ENCODE measurements around the gene FAM53B. TPM values are rescaled to one million over a fixed set of nuclear protein-coding genes. Genes with fewer than 3 reads are reported as not detected.

The FAM53B gene
- total RNA-seq, 4 donors from 2014 or later, result 25.2 to 43.3 (median 34.7) TPM

DNA sequence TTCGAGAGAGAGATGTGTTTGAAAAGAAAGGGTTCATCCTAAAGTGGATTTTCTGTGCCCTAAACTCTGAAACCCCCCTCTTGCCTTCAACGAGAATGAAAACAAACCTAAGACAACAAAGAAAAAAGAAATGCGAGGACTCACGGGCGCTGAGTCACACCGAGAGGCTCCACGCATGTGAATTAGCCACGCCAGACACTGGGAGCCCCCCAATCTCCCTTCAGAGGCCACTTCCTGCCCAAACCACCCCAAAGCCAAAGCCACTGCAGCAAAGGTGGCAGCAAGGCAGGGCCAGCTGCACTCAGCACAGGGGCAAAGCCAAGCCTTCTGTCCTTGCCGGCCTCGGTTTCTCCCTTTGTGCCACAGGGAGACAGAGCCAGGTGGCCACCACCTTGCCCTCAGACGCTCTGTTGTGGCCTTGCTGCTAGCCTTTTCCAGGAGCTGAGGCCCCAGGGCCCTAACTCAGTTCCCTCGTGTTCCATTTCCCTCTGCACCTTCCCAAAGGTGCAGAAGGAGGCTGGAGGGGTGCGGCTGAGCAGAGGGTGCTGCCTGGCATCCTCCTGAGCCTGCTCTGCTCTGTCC, 93.3 kb downstream of the FAM53B start:
- TF ChIP-seq CTCF (IDR thresholded peaks at IDR 0.05) (no peak), POLR2AphosphoS5 (IDR thresholded peaks at IDR 0.05) (no peak)
- H3K4me1 ChIP-seq, result peaks cover 65 to 89% (median 86%) of the 10 kb centered on the region in 4 donors
- intact Hi-C loops (cut with DNase I), result no loop called here
- no peaks in the 10 kb centered on the region for H3K36me3 ChIP-seq
- DNase-seq (ENCODE audit: extremely low spot score), result no peak
- 78% methylated on average over 12 of the region's 13 CpGs for WGBS
- H3K27ac ChIP-seq (replicated peaks in 1 of 4), result peak overlapping the region in 1 of 4 donors; percentile 35
- H3K4me3 ChIP-seq, result no peak overlapping the region
- H3K9me3 ChIP-seq, result no peaks in the 10 kb centered on the region
- H3K27me3 ChIP-seq, result no peaks in the 10 kb centered on the region

GRCh38 chr10:124650263-124650662, 93.9 kb downstream of the FAM53B start:
- no peak for DNase-seq (ENCODE audit: extremely low spot score)
- Histone ChIP-seq H3K27ac (replicated peaks in 1 of 4) (peak overlapping the region in 3 of 4 donors; percentile 39 to 76 (median 75)), H3K9me3 (no peaks in the 10 kb centered on the region), H3K27me3 (no peaks in the 10 kb centered on the region), H3K4me1 (peaks cover 71 to 95% (median 92%) of the 10 kb centered on the region in 4 donors), H3K4me3 (no peak overlapping the region), H3K36me3 (no peaks in the 10 kb centered on the region)
- TF ChIP-seq CTCF (IDR thresholded peaks at IDR 0.05), result no peak
- TF ChIP-seq POLR2AphosphoS5 (IDR thresholded peaks at IDR 0.05), result no peak
- TF ChIP-seq EP300 (IDR thresholded peaks at IDR 0.05), result no peak
- TF ChIP-seq POLR2A (IDR thresholded peaks at IDR 0.05; ENCODE audit: low read depth), result no peak
- intact Hi-C loops (cut with DNase I), result no loop called here
- 96% methylated on average over 8 of the region's 12 CpGs for WGBS

DNA sequence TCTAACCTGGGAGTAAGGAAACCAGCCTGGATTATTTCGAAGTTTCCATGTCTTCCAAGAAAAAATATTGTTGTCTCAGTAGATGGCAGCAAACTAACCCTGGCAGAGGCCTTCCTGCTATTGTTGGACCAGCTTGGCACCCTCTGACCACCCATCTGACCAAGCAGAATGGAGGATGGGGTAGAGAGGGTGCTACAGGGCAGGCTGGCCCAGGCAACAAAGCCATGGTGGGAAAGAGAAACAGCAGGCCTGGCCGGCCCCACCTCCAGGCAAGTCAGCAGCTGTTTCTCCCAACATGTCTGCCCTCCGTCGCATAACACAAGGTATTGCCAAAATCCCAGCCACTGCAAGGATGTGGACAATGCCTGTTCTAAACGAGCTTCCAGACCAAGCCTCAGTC, 95.0 kb downstream of the FAM53B start:
- Histone ChIP-seq H3K4me1 (peaks cover 74 to 95% (median 93%) of the 10 kb centered on the region in 4 donors), H3K27me3 (no peaks in the 10 kb centered on the region), H3K4me3 (no peak overlapping the region), H3K27ac (replicated peaks in 1 of 4) (peak overlapping the region; percentile 39 to 76 (median 72)), H3K36me3 (no peaks in the 10 kb centered on the region), H3K9me3 (no peaks in the 10 kb centered on the region)
- 100% methylated on average over 1 of the region's 5 CpGs for WGBS
- no peak for DNase-seq (ENCODE audit: extremely low spot score)
- intact Hi-C loops (cut with DNase I), result loop anchor here (5.0 kb wide), 2 partner anchors 78 to 93 kb away; partner anchors contain the start of gene FAM53B
- TF ChIP-seq CTCF (IDR thresholded peaks at IDR 0.05) (no peak), POLR2AphosphoS5 (IDR thresholded peaks at IDR 0.05) (peak in 1 of 2 donors; percentile 49)

DNA sequence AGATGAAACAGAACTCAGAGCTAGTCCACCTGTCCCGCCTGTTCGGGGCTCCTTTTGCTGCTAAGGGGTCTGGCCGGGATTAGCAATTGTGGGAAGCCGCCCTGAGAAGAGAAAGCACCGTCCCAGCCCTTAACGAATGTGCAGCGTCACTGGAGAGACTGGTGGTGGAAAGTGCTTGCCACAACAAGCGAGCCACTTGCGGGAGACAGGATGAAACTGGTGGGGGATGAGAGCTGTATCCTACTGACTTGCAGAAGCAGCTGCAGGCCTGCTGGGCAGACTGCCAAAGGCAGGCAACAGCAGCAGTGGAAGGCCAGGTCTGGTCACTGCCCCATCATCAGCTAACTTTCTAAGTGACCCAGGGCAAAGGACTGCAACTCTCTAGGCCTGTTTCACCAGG, 95.4 kb downstream of the FAM53B start:
- Histone ChIP-seq H3K36me3 (no peaks in the 10 kb centered on the region), H3K4me1 (peaks cover 74 to 97% (median 93%) of the 10 kb centered on the region in 4 donors), H3K9me3 (no peaks in the 10 kb centered on the region), H3K27me3 (no peaks in the 10 kb centered on the region), H3K27ac (replicated peaks in 1 of 4) (peak overlapping the region; percentile 39 to 76 (median 72)), H3K4me3 (no peak overlapping the region)
- 48% methylated on average over 9 of the region's 9 CpGs for WGBS
- DNase-seq (ENCODE audit: extremely low spot score), result no peak
- no peak for TF ChIP-seq EP300 (IDR thresholded peaks at IDR 0.05)
- TF ChIP-seq POLR2AphosphoS5 (IDR thresholded peaks at IDR 0.05), result peak in 1 of 2 donors; percentile 26
- intact Hi-C loops (cut with DNase I), result loop anchor here (5.0 kb wide), 2 partner anchors 79 to 94 kb away; partner anchors contain the start of gene FAM53B

GRCh38 chr10:124648131-124648475, 96.1 kb downstream of the FAM53B start:
- no peaks in the 10 kb centered on the region for H3K27me3 ChIP-seq
- DNase-seq (ENCODE audit: extremely low spot score), result no peak
- no peaks in the 10 kb centered on the region for H3K36me3 ChIP-seq
- no CpG with 5 or more reads among the region's 7 CpGs for WGBS
- H3K4me1 ChIP-seq, result peaks cover 73 to 97% (median 92%) of the 10 kb centered on the region in 4 donors
- H3K9me3 ChIP-seq, result no peaks in the 10 kb centered on the region
- intact Hi-C loops (cut with DNase I), result loop anchor here (5.0 kb wide), 2 partner anchors 79 to 94 kb away; partner anchors contain the start of gene FAM53B
- peak overlapping the region; percentile 39 to 76 (median 72) for H3K27ac ChIP-seq (replicated peaks in 1 of 4)
- TF ChIP-seq CTCF (IDR thresholded peaks at IDR 0.05), result no peak
- no peak for TF ChIP-seq EP300 (IDR thresholded peaks at IDR 0.05)
- no peak for TF ChIP-seq POLR2AphosphoS5 (IDR thresholded peaks at IDR 0.05)
- TF ChIP-seq POLR2A (IDR thresholded peaks at IDR 0.05; ENCODE audit: low read depth), result no peak
- no peak overlapping the region for H3K4me3 ChIP-seq

Data from esophagus muscularis mucosa (tissue), 4 donors.